NCI-H2081 (cell line): ENCODE data around the gene PDZRN3.
A peak's percentile ranks its signal among the peaks of the same experiment; 100 is the strongest.

Source experiments
- DNase-seq, 2 experiments: peaks; one replicate each; lab custom pipeline; 2025; lab: John Stamatoyannopoulos, UW

PDZRN3 gene

GRCh38 chr3:73452729-73453128, 172.0 kb downstream of the PDZRN3 start:
- no peak for DNase-seq

- peak; percentile 33 to 82 for DNase-seq
These were observed 173.3 kb downstream of the PDZRN3 start for GRCh38 chr3:73451301-73451944.

GRCh38 chr3:73449774-73450173, 175.0 kb downstream of the PDZRN3 start:
- DNase-seq: no peak

GRCh38 chr3:73448761-73449301, 175.9 kb downstream of the PDZRN3 start:
- DNase-seq: no peak

- no peak for DNase-seq
These were observed 176.7 kb downstream of the PDZRN3 start for GRCh38 chr3:73448041-73448440.

GRCh38 chr3:73447111-73447510, 177.6 kb downstream of the PDZRN3 start:
- DNase-seq: no peak

- DNase-seq: no peak
These were observed 178.2 kb downstream of the PDZRN3 start for GRCh38 chr3:73446467-73447110.

- DNase-seq: no peak
These were observed 181.9 kb downstream of the PDZRN3 start for GRCh38 chr3:73442886-73443285.

- DNase-seq: no peak
These were observed 182.6 kb downstream of the PDZRN3 start for GRCh38 chr3:73442152-73442551.

GRCh38 chr3:73437828-73438227, 186.9 kb downstream of the PDZRN3 start:
- DNase-seq: no peak

- no peak for DNase-seq
These were observed 189.7 kb downstream of the PDZRN3 start for GRCh38 chr3:73435055-73435454.

GRCh38 chr3:73433687-73434086, 191.1 kb downstream of the PDZRN3 start:
- no peak for DNase-seq

- no peak for DNase-seq
These were observed 191.7 kb downstream of the PDZRN3 start for GRCh38 chr3:73433079-73433478.

GRCh38 chr3:73432706-73433032, 192.1 kb downstream of the PDZRN3 start:
- DNase-seq: no peak

GRCh38 chr3:73432023-73432705, 192.6 kb downstream of the PDZRN3 start:
- DNase-seq: peak; percentile 19 to 48

- DNase-seq: peak in 1 of 2 experiments; percentile 28
These were observed 193.4 kb downstream of the PDZRN3 start for GRCh38 chr3:73431183-73431900.

GRCh38 chr3:73427048-73427706, 197.6 kb downstream of the PDZRN3 start:
- no peak for DNase-seq

- no peak for DNase-seq
These were observed 198.1 kb downstream of the PDZRN3 start for GRCh38 chr3:73426606-73427005.

- no peak for DNase-seq
These were observed 201.6 kb downstream of the PDZRN3 start for GRCh38 chr3:73423116-73423515.

- no peak for DNase-seq
These were observed 202.2 kb downstream of the PDZRN3 start for GRCh38 chr3:73422571-73422970.

- DNase-seq: no peak
These were observed 204.8 kb downstream of the PDZRN3 start for GRCh38 chr3:73419942-73420341.
